Stimulated activated CD8-positive, alpha-beta memory T cell treated with anti-CD3 and anti-CD28 coated beads, Interleukin-7, amount 100 ng/mL, for 1 hour (primary cell): Measurements from ENCODE around the gene SPATS2.
"Not testable (repeated sequence)": the region's sequence is repeated elsewhere in the genome, so short reads cannot be mapped to it uniquely, and the experiment has no call there.

ENCODE experiments used
- DNase-seq, 2 donors: peaks; one replicate each; pipeline ENCODE4 v3.0.0-alpha.2; 2020; ENCODE audit warnings: low read depth in 2 of 2

The SPATS2 gene

GRCh38 chr12:49465132-49465531 is 97.9 kb downstream of the SPATS2 start:
- no peak for DNase-seq

- DNase-seq = no peak
These were observed 103.7 kb downstream of the SPATS2 start for GRCh38 chr12:49470986-49471385.

GRCh38 chr12:49471557-49471956 is 104.3 kb downstream of the SPATS2 start:
- DNase-seq = no peak

- no peak for DNase-seq
These were observed 108.8 kb downstream of the SPATS2 start for GRCh38 chr12:49476091-49476490.

- no peak for DNase-seq
These were observed 111.8 kb downstream of the SPATS2 start for GRCh38 chr12:49478949-49479664.

GRCh38 chr12:49482095-49483051 is 115.1 kb downstream of the SPATS2 start:
- DNase-seq = no peak

GRCh38 chr12:49483619-49484018 is 116.4 kb downstream of the SPATS2 start:
- DNase-seq = no peak

GRCh38 chr12:49487605-49488004 is 120.3 kb downstream of the SPATS2 start:
- no peak for DNase-seq

- no peak for DNase-seq
These were observed 121.9 kb downstream of the SPATS2 start for GRCh38 chr12:49489154-49489553.

GRCh38 chr12:49489720-49490119 is 122.5 kb downstream of the SPATS2 start:
- no peak for DNase-seq

GRCh38 chr12:49491823-49492222 is 124.6 kb downstream of the SPATS2 start:
- DNase-seq = no peak

GRCh38 chr12:49493900-49494299 is 126.6 kb downstream of the SPATS2 start:
- no peak for DNase-seq

GRCh38 chr12:49496417-49497360 is 129.4 kb downstream of the SPATS2 start:
- no peak for DNase-seq

GRCh38 chr12:49501895-49502294 is 134.6 kb downstream of the SPATS2 start:
- no peak for DNase-seq

GRCh38 chr12:49502590-49502989 is 135.3 kb downstream of the SPATS2 start:
- no peak for DNase-seq

GRCh38 chr12:49503674-49504180 is 136.5 kb downstream of the SPATS2 start:
- DNase-seq = no peak

- no peak for DNase-seq
These were observed 138.4 kb downstream of the SPATS2 start for GRCh38 chr12:49505672-49506071.

- no peak for DNase-seq
These were observed 139.9 kb downstream of the SPATS2 start for GRCh38 chr12:49507139-49507538.

- DNase-seq = not testable (repeated sequence)
These were observed 142.4 kb downstream of the SPATS2 start for GRCh38 chr12:49509681-49510080.

GRCh38 chr12:49511410-49511809 is 144.1 kb downstream of the SPATS2 start:
- no peak for DNase-seq

- no peak for DNase-seq
These were observed 145.3 kb downstream of the SPATS2 start for GRCh38 chr12:49512546-49512945.

GRCh38 chr12:49515266-49515665 is 148.0 kb downstream of the SPATS2 start:
- no peak for DNase-seq
